SK-N-SH (cell line): ENCODE measurements around the gene PDILT. TPM values are rescaled to one million over a fixed set of nuclear protein-coding genes. Genes with fewer than 3 reads are reported as not detected.
"Not testable (repeated sequence)": the region's sequence is repeated elsewhere in the genome, so short reads cannot be mapped to it uniquely, and the experiment has no call there.

Experiments used
- CTCF ChIA-PET: fragments of 300-600, 350-600 bp; formaldehyde crosslinking; extraction: SDS; loops from one replicate; lab custom pipeline; 2021; lab: Yijun Ruan, JAX
- POLR2A ChIA-PET: fragments of 350-600 bp; sonication (Branson Sonifier 250); formaldehyde crosslinking; extraction: SDS; loops from one replicate; lab custom pipeline; 2020; ENCODE audit warnings: antibody characterized with exemption, inconsistent platforms; lab: Yijun Ruan, JAX
- DNase-seq: peaks from one replicate; pipeline ENCODE4 v3.0.0; 2012
- H2AFZ ChIP-seq: fragments of 200-600 bp; sonication (generic); 2 replicates; pipeline ENCODE4 v1.8.1; 2016; ENCODE audit warnings: antibody characterized with exemption, mild to moderate bottlenecking, low read depth
- H3F3A ChIP-seq: fragments of 200-600 bp; sonication (generic); replicated peaks from 2 replicates; pipeline ENCODE3; 2016; ENCODE audit warnings: antibody characterized with exemption, mild to moderate bottlenecking; ENCODE audit not compliant: insufficient read depth
- H3K27ac ChIP-seq, 2 experiments: fragments of 200-500 bp in 1 of 2; fragments of 200-600 bp in 1 of 2; sonication (Bioruptor generic) in 1 of 2; sonication (generic), shearing (Covaris generic) in 1 of 2; 2 replicates each; pipeline versions ENCODE4 v1.5.1 to v1.6.1; 2014 to 2016; ENCODE audit warnings: low read depth in 2 of 2, inconsistent platforms in 1 of 2, low read length in 1 of 2, mild to moderate bottlenecking in 1 of 2, mixed read lengths in 1 of 2
- H3K27me3 ChIP-seq: fragments of 200-600 bp; sonication (generic), shearing (Covaris generic); 2 replicates; pipeline ENCODE4 v1.6.1; 2016; ENCODE audit warnings: mixed run types; ENCODE audit not compliant: insufficient read depth
- H3K36me3 ChIP-seq, 2 experiments: fragments of 200-500 bp in 1 of 2; fragments of 200-600 bp in 1 of 2; sonication (Bioruptor generic) in 1 of 2; sonication (generic) in 1 of 2; replicated peaks in 1 of 2; 2 replicates each; pipeline versions ENCODE3 to v1.5.1; 2014 to 2016; ENCODE audit warnings: low read length in 1 of 2, mild to moderate bottlenecking in 1 of 2; ENCODE audit not compliant: insufficient read depth in 2 of 2, control insufficient read depth in 1 of 2
- H3K4me1 ChIP-seq, 2 experiments: fragments of 200-500 bp in 1 of 2; fragments of 200-600 bp in 1 of 2; sonication (Bioruptor generic) in 1 of 2; sonication (generic), shearing (Covaris generic) in 1 of 2; 2 replicates each; pipeline versions ENCODE4 v1.5.1 to v1.6.1; 2014 to 2016; ENCODE audit warnings: low read depth in 1 of 2, low read length in 1 of 2, mixed run types in 1 of 2; ENCODE audit not compliant: insufficient read depth in 2 of 2, control insufficient read depth in 1 of 2
- H3K4me2 ChIP-seq: fragments of 200-600 bp; sonication (generic), shearing (Covaris generic); 2 replicates; pipeline ENCODE4 v1.6.1; 2017; ENCODE audit warnings: mixed run types
- H3K4me3 ChIP-seq, 2 experiments: fragments of 200-500 bp in 1 of 2; fragments of 200-600 bp in 1 of 2; sonication (Bioruptor generic) in 1 of 2; sonication (generic), shearing (Covaris generic) in 1 of 2; 2 replicates each; pipeline versions ENCODE4 v1.5.1 to v1.8.1; 2014 to 2016; ENCODE audit warnings: low read depth in 2 of 2, inconsistent platforms in 1 of 2, low read length in 1 of 2, mild to moderate bottlenecking in 1 of 2, mixed read lengths in 1 of 2, moderate library complexity in 1 of 2
- H3K79me2 ChIP-seq: fragments of 200-600 bp; sonication (generic); 2 replicates; pipeline ENCODE4 v1.8.1; 2017; ENCODE audit warnings: mild to moderate bottlenecking; ENCODE audit not compliant: insufficient read depth
- H3K9ac ChIP-seq: fragments of 200-600 bp; sonication (generic); 2 replicates; pipeline ENCODE4 v1.6.1; 2017; ENCODE audit warnings: mixed run types
- H3K9me2 ChIP-seq: fragments of 200-600 bp; sonication (generic); 2 replicates; pipeline ENCODE4 v1.6.1; 2017; ENCODE audit warnings: mixed run types
- H3K9me3 ChIP-seq: fragments of 200-600 bp; sonication (generic); 2 replicates; pipeline ENCODE4 v1.6.1; 2017; ENCODE audit warnings: mixed run types, mild to moderate bottlenecking, moderate library complexity
- H4K20me1 ChIP-seq: fragments of 200-600 bp; sonication (generic); 2 replicates; pipeline ENCODE4 v1.6.1; 2017; ENCODE audit warnings: mild to moderate bottlenecking, mixed run types; ENCODE audit not compliant: insufficient read depth
- ELF1 ChIP-seq: IDR thresholded peaks from 2 replicates; pipeline ENCODE4 v1.4.0; 2012
- FOXJ3 ChIP-seq: sonication (generic); formaldehyde crosslinking; IDR thresholded peaks from 2 replicates; pipeline ENCODE4 v1.5.1; 2020; ENCODE audit warnings: mild to moderate bottlenecking, missing genetic modification reagents
- GABPA ChIP-seq: IDR thresholded peaks from 2 replicates; pipeline ENCODE4 v1.4.0; 2012; ENCODE audit warnings: low read depth, mild to moderate bottlenecking
- ZBTB33 ChIP-seq: IDR thresholded peaks from 2 replicates; pipeline ENCODE4 v1.4.0; 2012; ENCODE audit warnings: low read depth, borderline replicate concordance
- WGBS: methylation state at CpG from one replicate; pipeline ENCODE4 v1.1.6; 2017; ENCODE audit warnings: low lambda C conversion rate; 5-methylcytosine and 5-hydroxymethylcytosine counted together
- polyA plus RNA-seq, 3 experiments: library from polyadenylated mRNA; depleted of rRNA; stranded (reverse); fragments of >200 nt; gene quantifications; 2 replicates each; pipeline ENCODE4 v1.2.3, GENCODE V29; 2012
- TF ChIP-seq, protein P1 (sequence below): IDR thresholded peaks from 2 replicates; pipeline ENCODE4 v1.4.0; 2012; ENCODE audit warnings: low read depth, borderline replicate concordance

The PDILT gene
- polyA plus RNA-seq, 1 of the 3 experiments (the other 2 are of a cell fraction) = not detected

DNA sequence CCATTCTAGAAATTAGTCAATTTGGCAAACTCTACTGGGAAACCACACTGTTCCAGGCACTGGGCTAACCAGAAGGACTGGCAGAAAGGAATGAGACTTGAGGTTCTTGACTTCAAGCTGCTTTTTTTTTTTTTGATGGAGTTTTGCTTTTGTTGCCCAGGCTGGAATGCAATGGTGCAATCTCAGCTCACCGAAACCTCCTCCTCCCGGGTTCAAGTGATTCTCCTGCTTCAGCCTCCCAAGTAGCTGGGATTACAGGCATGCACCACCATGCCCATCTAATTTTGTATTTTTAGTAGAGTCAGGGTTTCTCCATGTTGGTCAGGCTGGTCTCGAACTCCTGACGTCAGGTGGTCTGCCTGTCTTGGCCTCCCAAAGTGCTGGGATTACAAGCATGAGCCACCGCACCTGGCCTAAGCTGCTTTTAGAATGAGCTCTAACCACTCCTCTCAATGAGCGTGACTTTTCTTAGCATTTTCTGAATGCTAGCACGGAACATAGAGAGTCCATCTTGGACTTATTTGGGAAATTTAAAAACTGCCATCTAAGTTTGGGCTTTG is 91.9 kb downstream of the PDILT start:
- H3K4me2 ChIP-seq, H3F3A ChIP-seq, H2AFZ ChIP-seq, H3K9me2 ChIP-seq, H3K9me3 ChIP-seq, DNase-seq, H3K4me3 ChIP-seq, POLR2A ChIA-PET, H3K27ac ChIP-seq, H4K20me1 ChIP-seq, H3K9ac ChIP-seq, H3K27me3 ChIP-seq, H3K36me3 ChIP-seq, H3K79me2 ChIP-seq, H3K4me1 ChIP-seq: not testable (repeated sequence)
- WGBS = 20% methylated on average over 7 of the region's 7 CpGs
- CTCF ChIA-PET = interaction anchor here (0.8 to 4.6 kb wide), 3 partner anchors 12 to 405 kb away, joined by 3 to 32 read pairs (median 4); no protein-coding TSS in a partner anchor

- H3K9me3 ChIP-seq = no peaks in the 10 kb centered on the region
- WGBS = 4% methylated on average over 2 of the region's 2 CpGs
Observed at GRCh38 chr16:20311548-20311947, 93.0 kb downstream of the PDILT start.

More at GRCh38 chr16:20311548-20311947, 93.0 kb downstream of the PDILT start:
- Histone ChIP-seq H3K4me2 (no peak overlapping the region), H3K4me1 (no peaks in the 10 kb centered on the region), H2AFZ (no peak overlapping the region), H3K36me3 (no peaks in the 10 kb centered on the region), H3K27ac (no peak overlapping the region), H3K9ac (no peak overlapping the region), H3K27me3 (no peaks in the 10 kb centered on the region), H3F3A (no peaks in the 10 kb centered on the region), H3K9me2 (no peaks in the 10 kb centered on the region), H3K4me3 (no peak overlapping the region), H4K20me1 (no peaks in the 10 kb centered on the region), H3K79me2 (no peaks in the 10 kb centered on the region)
- POLR2A ChIA-PET = no interaction called here
- CTCF ChIA-PET = interaction anchor here (0.8 to 4.6 kb wide), 2 partner anchors 11 to 404 kb away, joined by 3 to 32 read pairs; no protein-coding TSS in a partner anchor
- TF ChIP-seq GABPA (no peak), ELF1 (no peak), ZBTB33 (no peak), FOXJ3 (no peak)
- TF ChIP-seq, protein P1, sequence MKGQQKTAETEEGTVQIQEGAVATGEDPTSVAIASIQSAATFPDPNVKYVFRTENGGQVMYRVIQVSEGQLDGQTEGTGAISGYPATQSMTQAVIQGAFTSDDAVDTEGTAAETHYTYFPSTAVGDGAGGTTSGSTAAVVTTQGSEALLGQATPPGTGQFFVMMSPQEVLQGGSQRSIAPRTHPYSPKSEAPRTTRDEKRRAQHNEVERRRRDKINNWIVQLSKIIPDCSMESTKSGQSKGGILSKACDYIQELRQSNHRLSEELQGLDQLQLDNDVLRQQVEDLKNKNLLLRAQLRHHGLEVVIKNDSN = no peak
- no peak for DNase-seq
